ENCODE results near the gene NAA10.
A peak's percentile ranks its signal among the peaks of the same experiment; 100 is the strongest.
"Not testable (repeated sequence)": the region's sequence is repeated elsewhere in the genome, so short reads cannot be mapped to it uniquely, and the experiment has no call there.

Gene NAA10

GRCh38 chrX:153934762-153935325, at the start of gene NAA10:
NAA10 (minus strand) TSS chrX:153935037; CDS start chrX:153934904, 133 bp downstream.
- no peaks in the 10 kb centered on the region for H3K9me3 ChIP-seq (ENCODE audit: low read length)
- H3K27me3 ChIP-seq (ENCODE audit: control insufficient read depth in 1 of 2, insufficient read depth in 2 of 2, low read length in 2 of 2), result no peaks in the 10 kb centered on the region
- H3K36me3 ChIP-seq (ENCODE audit: insufficient read depth, low read length), result peaks cover 12% of the 10 kb centered on the region
- peaks cover 7% of the 10 kb centered on the region for H3K4me1 ChIP-seq (ENCODE audit: insufficient read depth, low read length)
- no peak within 1 kb of the TSS for H3K9ac ChIP-seq (ENCODE audit: low read length)
- peak within 1 kb of the TSS; percentile 61 to 70 for H3K4me3 ChIP-seq (ENCODE audit: low read depth in 1 of 2, low read length in 2 of 2)
- H3K27ac ChIP-seq (ENCODE audit: low read depth, low read length), result peak within 1 kb of the TSS; percentile 27

GRCh38 chrX:153983321-153983801, 48.5 kb upstream of the NAA10 start:
- Histone ChIP-seq H3K36me3 (ENCODE audit: insufficient read depth, low read length) (no peaks in the 10 kb centered on the region), H3K9me3 (ENCODE audit: low read length) (no peaks in the 10 kb centered on the region), H3K27me3 (ENCODE audit: control insufficient read depth in 1 of 2, insufficient read depth in 2 of 2, low read length in 2 of 2) (peaks cover 0 to 6% of the 10 kb centered on the region in 2 donors), H3K9ac (ENCODE audit: low read length) (no peak overlapping the region), H3K4me1 (ENCODE audit: insufficient read depth, low read length) (no peaks in the 10 kb centered on the region), H3K27ac (ENCODE audit: low read depth, low read length) (no peak overlapping the region), H3K4me3 (ENCODE audit: low read depth in 1 of 2, low read length in 2 of 2) (no peak overlapping the region)

GRCh38 chrX:153981771-153982533, 47.1 kb upstream of the NAA10 start:
- Histone ChIP-seq H3K27ac (ENCODE audit: low read depth, low read length) (no peak overlapping the region), H3K9me3 (ENCODE audit: low read length) (no peaks in the 10 kb centered on the region), H3K4me3 (ENCODE audit: low read depth in 1 of 2, low read length in 2 of 2) (no peak overlapping the region), H3K9ac (ENCODE audit: low read length) (no peak overlapping the region), H3K27me3 (ENCODE audit: control insufficient read depth in 1 of 2, insufficient read depth in 2 of 2, low read length in 2 of 2) (peaks cover 0 to 6% of the 10 kb centered on the region in 2 donors), H3K36me3 (ENCODE audit: insufficient read depth, low read length) (no peaks in the 10 kb centered on the region), H3K4me1 (ENCODE audit: insufficient read depth, low read length) (no peaks in the 10 kb centered on the region)

GRCh38 chrX:153981231-153981630, 46.4 kb upstream of the NAA10 start:
- no peak overlapping the region for H3K9ac ChIP-seq (ENCODE audit: low read length)
- no peak overlapping the region for H3K27ac ChIP-seq (ENCODE audit: low read depth, low read length)
- no peaks in the 10 kb centered on the region for H3K36me3 ChIP-seq (ENCODE audit: insufficient read depth, low read length)
- no peaks in the 10 kb centered on the region for H3K9me3 ChIP-seq (ENCODE audit: low read length)
- no peak overlapping the region for H3K4me3 ChIP-seq (ENCODE audit: low read depth in 1 of 2, low read length in 2 of 2)
- H3K27me3 ChIP-seq (ENCODE audit: control insufficient read depth in 1 of 2, insufficient read depth in 2 of 2, low read length in 2 of 2), result peaks cover 0 to 6% of the 10 kb centered on the region in 2 donors
- no peaks in the 10 kb centered on the region for H3K4me1 ChIP-seq (ENCODE audit: insufficient read depth, low read length)

GRCh38 chrX:153980394-153980793, 45.6 kb upstream of the NAA10 start:
- not testable (repeated sequence) for H3K4me3 ChIP-seq (ENCODE audit: low read depth in 1 of 2, low read length in 2 of 2); H3K4me1 ChIP-seq (ENCODE audit: insufficient read depth, low read length); H3K9me3 ChIP-seq (ENCODE audit: low read length); H3K9ac ChIP-seq (ENCODE audit: low read length); H3K36me3 ChIP-seq (ENCODE audit: insufficient read depth, low read length); H3K27ac ChIP-seq (ENCODE audit: low read depth, low read length); H3K27me3 ChIP-seq (ENCODE audit: control insufficient read depth in 1 of 2, insufficient read depth in 2 of 2, low read length in 2 of 2)

GRCh38 chrX:153974726-153975286, 40.0 kb upstream of the NAA10 start:
- Histone ChIP-seq H3K4me3 (ENCODE audit: low read depth in 1 of 2, low read length in 2 of 2) (no peak overlapping the region), H3K27ac (ENCODE audit: low read depth, low read length) (no peak overlapping the region), H3K9ac (ENCODE audit: low read length) (no peak overlapping the region), H3K36me3 (ENCODE audit: insufficient read depth, low read length) (no peaks in the 10 kb centered on the region), H3K27me3 (ENCODE audit: control insufficient read depth in 1 of 2, insufficient read depth in 2 of 2, low read length in 2 of 2) (no peaks in the 10 kb centered on the region), H3K9me3 (ENCODE audit: low read length) (peaks cover 4% of the 10 kb centered on the region), H3K4me1 (ENCODE audit: insufficient read depth, low read length) (peaks cover 17% of the 10 kb centered on the region)

- H3K4me1 ChIP-seq (ENCODE audit: insufficient read depth, low read length), result peaks cover 17% of the 10 kb centered on the region
- H3K36me3 ChIP-seq (ENCODE audit: insufficient read depth, low read length), result no peaks in the 10 kb centered on the region
- H3K9ac ChIP-seq (ENCODE audit: low read length), result peak overlapping the region; percentile 82
- H3K27ac ChIP-seq (ENCODE audit: low read depth, low read length), result peak overlapping the region; percentile 23
- H3K27me3 ChIP-seq (ENCODE audit: control insufficient read depth in 1 of 2, insufficient read depth in 2 of 2, low read length in 2 of 2), result no peaks in the 10 kb centered on the region
- peak overlapping the region in 1 of 2 donors; percentile 65 for H3K4me3 ChIP-seq (ENCODE audit: low read depth in 1 of 2, low read length in 2 of 2)
- H3K9me3 ChIP-seq (ENCODE audit: low read length), result peaks cover 4% of the 10 kb centered on the region
These were observed 39.3 kb upstream of the NAA10 start for GRCh38 chrX:153974003-153974725.

- peaks cover 24% of the 10 kb centered on the region for H3K4me1 ChIP-seq (ENCODE audit: insufficient read depth, low read length)
- peak overlapping the region; percentile 48 to 65 for H3K4me3 ChIP-seq (ENCODE audit: low read depth in 1 of 2, low read length in 2 of 2)
- H3K36me3 ChIP-seq (ENCODE audit: insufficient read depth, low read length), result no peaks in the 10 kb centered on the region
- H3K27ac ChIP-seq (ENCODE audit: low read depth, low read length), result peak overlapping the region; percentile 1
- peak overlapping the region; percentile 82 for H3K9ac ChIP-seq (ENCODE audit: low read length)
- peaks cover 4% of the 10 kb centered on the region for H3K9me3 ChIP-seq (ENCODE audit: low read length)
- H3K27me3 ChIP-seq (ENCODE audit: control insufficient read depth in 1 of 2, insufficient read depth in 2 of 2, low read length in 2 of 2), result no peaks in the 10 kb centered on the region
These were observed 38.5 kb upstream of the NAA10 start for GRCh38 chrX:153973127-153974002.

- Histone ChIP-seq H3K27ac (ENCODE audit: low read depth, low read length) (peak within 1 kb of the TSS; percentile 90), H3K9ac (ENCODE audit: low read length) (peak within 1 kb of the TSS; percentile 96)
These were observed 37.7 kb upstream of the NAA10 start, which contains the start of gene TMEM187 for GRCh38 chrX:153972368-153973126. TMEM187 (plus strand) TSS chrX:153972754; CDS start chrX:153982063, 9,309 bp downstream.

More at GRCh38 chrX:153972368-153973126, 37.7 kb upstream of the NAA10 start, which contains the start of gene TMEM187:
- H3K27me3 ChIP-seq (ENCODE audit: control insufficient read depth in 1 of 2, insufficient read depth in 2 of 2, low read length in 2 of 2), result no peaks in the 10 kb centered on the region
- H3K4me3 ChIP-seq (ENCODE audit: low read depth in 1 of 2, low read length in 2 of 2), result peak within 1 kb of the TSS; percentile 93 to 94
- peaks cover 33% of the 10 kb centered on the region for H3K4me1 ChIP-seq (ENCODE audit: insufficient read depth, low read length)
- H3K36me3 ChIP-seq (ENCODE audit: insufficient read depth, low read length), result no peaks in the 10 kb centered on the region
- peaks cover 4% of the 10 kb centered on the region for H3K9me3 ChIP-seq (ENCODE audit: low read length)
